ENCODE data around the gene OR4E1. TPM values are rescaled to one million over a fixed set of nuclear protein-coding genes. Genes with fewer than 3 reads are reported as not detected.

OR4E1 gene, protein sequence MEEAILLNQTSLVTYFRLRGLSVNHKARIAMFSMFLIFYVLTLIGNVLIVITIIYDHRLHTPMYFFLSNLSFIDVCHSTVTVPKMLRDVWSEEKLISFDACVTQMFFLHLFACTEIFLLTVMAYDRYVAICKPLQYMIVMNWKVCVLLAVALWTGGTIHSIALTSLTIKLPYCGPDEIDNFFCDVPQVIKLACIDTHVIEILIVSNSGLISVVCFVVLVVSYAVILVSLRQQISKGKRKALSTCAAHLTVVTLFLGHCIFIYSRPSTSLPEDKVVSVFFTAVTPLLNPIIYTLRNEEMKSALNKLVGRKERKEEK
- not detected in 2 replicates for total RNA-seq (ENCODE audit: low replicate concordance)

DNA sequence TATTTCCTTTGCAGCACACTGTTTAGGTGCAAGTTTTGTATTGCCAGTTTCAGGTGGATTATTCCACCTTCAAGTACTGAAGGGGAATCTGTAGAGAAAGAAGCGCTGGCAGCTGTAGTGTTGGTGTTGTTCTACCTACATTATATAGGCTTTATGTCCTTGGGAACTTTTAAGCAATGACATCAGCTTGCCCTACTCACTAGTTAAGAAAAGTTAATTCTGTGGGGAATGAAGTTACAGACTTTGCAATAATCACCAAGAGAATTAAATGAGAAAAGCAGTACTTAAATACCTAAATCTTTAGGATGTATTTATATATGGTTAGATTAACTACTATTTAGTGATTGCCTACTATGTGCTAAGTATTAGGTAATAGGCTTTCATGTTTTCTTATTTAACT is at the start of gene OR4E1:
TSS of gene OR4E1 (minus strand) at position 101 of the 400 bp plus-strand sequence. CDS start 2,883 bp downstream, outside the sequence.
- H3K27ac Mint-ChIP-seq, result no peak within 1 kb of the TSS
- Histone ChIP-seq H3K9ac (no peak within 1 kb of the TSS), H3K27me3 (no peaks in the 10 kb centered on the region), H3K4me3 (no peak within 1 kb of the TSS), H4K20me1 (ENCODE audit: low read depth) (no peaks in the 10 kb centered on the region), H3K9me3 (ENCODE audit: low read depth) (no peaks in the 10 kb centered on the region), H3K4me1 (no peaks in the 10 kb centered on the region), H3F3A (ENCODE audit: low read depth) (no peaks in the 10 kb centered on the region), H2AFZ (replicated peaks) (no peak within 1 kb of the TSS), H3K4me2 (no peak within 1 kb of the TSS), H3K36me3 (no peaks in the 10 kb centered on the region), H3K27ac (no peak within 1 kb of the TSS), H3K79me2 (ENCODE audit: low read depth) (no peaks in the 10 kb centered on the region)
- H3K4me3 Mint-ChIP-seq, result no peak within 1 kb of the TSS
- H3K4me1 Mint-ChIP-seq, result no peaks in the 10 kb centered on the region
- no peak for TF ChIP-seq EZH2 (IDR thresholded peaks at IDR 0.05)
- TF ChIP-seq EZH2phosphoT487 (IDR thresholded peaks at IDR 0.05), result no peak
- TF ChIP-seq, protein P1, sequence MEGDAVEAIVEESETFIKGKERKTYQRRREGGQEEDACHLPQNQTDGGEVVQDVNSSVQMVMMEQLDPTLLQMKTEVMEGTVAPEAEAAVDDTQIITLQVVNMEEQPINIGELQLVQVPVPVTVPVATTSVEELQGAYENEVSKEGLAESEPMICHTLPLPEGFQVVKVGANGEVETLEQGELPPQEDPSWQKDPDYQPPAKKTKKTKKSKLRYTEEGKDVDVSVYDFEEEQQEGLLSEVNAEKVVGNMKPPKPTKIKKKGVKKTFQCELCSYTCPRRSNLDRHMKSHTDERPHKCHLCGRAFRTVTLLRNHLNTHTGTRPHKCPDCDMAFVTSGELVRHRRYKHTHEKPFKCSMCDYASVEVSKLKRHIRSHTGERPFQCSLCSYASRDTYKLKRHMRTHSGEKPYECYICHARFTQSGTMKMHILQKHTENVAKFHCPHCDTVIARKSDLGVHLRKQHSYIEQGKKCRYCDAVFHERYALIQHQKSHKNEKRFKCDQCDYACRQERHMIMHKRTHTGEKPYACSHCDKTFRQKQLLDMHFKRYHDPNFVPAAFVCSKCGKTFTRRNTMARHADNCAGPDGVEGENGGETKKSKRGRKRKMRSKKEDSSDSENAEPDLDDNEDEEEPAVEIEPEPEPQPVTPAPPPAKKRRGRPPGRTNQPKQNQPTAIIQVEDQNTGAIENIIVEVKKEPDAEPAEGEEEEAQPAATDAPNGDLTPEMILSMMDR (IDR thresholded peaks at IDR 0.05), result no peak
- no peaks in the 10 kb centered on the region for H3K36me3 Mint-ChIP-seq
- H3K27me3 Mint-ChIP-seq (ENCODE audit: insufficient read depth, low read depth), result peaks cover 10% of the 10 kb centered on the region
- DNase-seq (ENCODE audit: low spot score), result no peak
- H3K9me3 Mint-ChIP-seq, result peaks cover 2% of the 10 kb centered on the region

DNA sequence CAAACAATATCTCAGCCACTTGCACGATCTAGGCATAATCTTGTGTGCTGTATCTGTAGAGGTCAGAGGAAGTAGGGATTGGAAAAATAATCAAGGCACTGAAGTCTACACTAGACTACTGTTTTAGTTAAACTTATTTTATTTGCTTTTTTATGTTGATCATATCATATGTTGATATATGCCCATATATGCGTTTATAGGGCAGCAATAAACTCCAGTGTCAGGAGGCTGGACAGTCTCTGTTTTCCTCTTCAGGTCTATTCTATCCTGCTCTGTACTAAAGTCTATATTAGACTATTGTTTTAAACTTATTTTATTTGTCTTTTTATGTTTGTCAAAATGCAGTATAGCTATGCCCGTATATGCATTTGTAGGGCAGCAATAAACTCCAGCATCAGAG is 47.9 kb upstream of the OR4E1 start:
- no peak overlapping the region for H3K4me3 ChIP-seq
- no peaks in the 10 kb centered on the region for H3K9me3 ChIP-seq (ENCODE audit: low read depth)
- H3F3A ChIP-seq (ENCODE audit: low read depth), result no peaks in the 10 kb centered on the region
- H3K36me3 ChIP-seq, result no peaks in the 10 kb centered on the region
- H3K4me1 ChIP-seq, result no peaks in the 10 kb centered on the region
- no peak overlapping the region for H3K9ac ChIP-seq
- no peaks in the 10 kb centered on the region for H4K20me1 ChIP-seq (ENCODE audit: low read depth)
- no peak for DNase-seq (ENCODE audit: low spot score)
- H3K4me3 Mint-ChIP-seq, result no peak overlapping the region
- H3K4me2 ChIP-seq, result no peak overlapping the region
- H2AFZ ChIP-seq (replicated peaks), result no peak overlapping the region
- TF ChIP-seq, protein P1 (IDR thresholded peaks at IDR 0.05), result no peak
- TF ChIP-seq EZH2phosphoT487 (IDR thresholded peaks at IDR 0.05) (no peak), EZH2 (IDR thresholded peaks at IDR 0.05) (no peak)
- H3K79me2 ChIP-seq (ENCODE audit: low read depth), result no peaks in the 10 kb centered on the region
- no peak overlapping the region for H3K27ac ChIP-seq
- H3K27me3 ChIP-seq, result peaks cover 65% of the 10 kb centered on the region
- H3K36me3 Mint-ChIP-seq, result no peaks in the 10 kb centered on the region
- H3K4me1 Mint-ChIP-seq, result no peaks in the 10 kb centered on the region
- H3K27ac Mint-ChIP-seq, result no peak overlapping the region
- no peaks in the 10 kb centered on the region for H3K27me3 Mint-ChIP-seq (ENCODE audit: insufficient read depth, low read depth)
- no peaks in the 10 kb centered on the region for H3K9me3 Mint-ChIP-seq

DNA sequence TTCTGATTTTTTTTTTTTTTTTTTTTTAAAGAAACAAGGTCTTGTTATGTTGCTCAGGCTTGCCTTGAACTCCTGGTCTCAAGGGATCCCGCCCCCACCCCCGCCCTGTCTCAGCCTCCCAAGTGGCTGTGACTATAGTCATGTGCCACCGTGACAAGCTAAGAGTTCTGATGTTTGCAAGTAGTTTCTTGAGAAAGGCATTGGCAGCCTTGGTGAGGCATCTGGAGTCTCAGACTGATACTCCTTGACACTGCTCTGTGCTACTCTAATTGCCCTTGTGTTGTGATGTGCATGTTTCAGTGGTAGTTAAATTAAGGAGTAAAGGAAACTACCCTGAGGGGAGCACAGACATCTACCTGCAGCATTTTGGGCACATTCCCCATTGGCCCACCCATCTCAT is 46.2 kb upstream of the OR4E1 start:
- no peaks in the 10 kb centered on the region for H3K27me3 Mint-ChIP-seq (ENCODE audit: insufficient read depth, low read depth)
- H3K36me3 Mint-ChIP-seq, result no peaks in the 10 kb centered on the region
- no peak for DNase-seq (ENCODE audit: low spot score)
- H3K9me3 ChIP-seq (ENCODE audit: low read depth), result no peaks in the 10 kb centered on the region
- H3K4me3 ChIP-seq, result no peak overlapping the region
- H3F3A ChIP-seq (ENCODE audit: low read depth), result no peaks in the 10 kb centered on the region
- H3K27me3 ChIP-seq, result peaks cover 52% of the 10 kb centered on the region
- H3K27ac Mint-ChIP-seq, result no peak overlapping the region
- no peaks in the 10 kb centered on the region for H4K20me1 ChIP-seq (ENCODE audit: low read depth)
- TF ChIP-seq EZH2phosphoT487 (IDR thresholded peaks at IDR 0.05) (no peak), EZH2 (IDR thresholded peaks at IDR 0.05) (no peak)
- TF ChIP-seq, protein P1 (IDR thresholded peaks at IDR 0.05), result no peak
- no peaks in the 10 kb centered on the region for H3K4me1 ChIP-seq
- H3K27ac ChIP-seq, result no peak overlapping the region
- H2AFZ ChIP-seq (replicated peaks), result no peak overlapping the region
- H3K4me2 ChIP-seq, result no peak overlapping the region
- H3K4me1 Mint-ChIP-seq, result no peaks in the 10 kb centered on the region
- H3K79me2 ChIP-seq (ENCODE audit: low read depth), result no peaks in the 10 kb centered on the region
- no peak overlapping the region for H3K4me3 Mint-ChIP-seq
- H3K9me3 Mint-ChIP-seq, result no peaks in the 10 kb centered on the region
- no peak overlapping the region for H3K9ac ChIP-seq
- no peaks in the 10 kb centered on the region for H3K36me3 ChIP-seq

All from neural progenitor cell (in vitro differentiated cells).